IMR-90 (cell line): Measurements from ENCODE around the gene JAKMIP1.

ENCODE experiments used
- FOS ChIP-seq: fragments of 150-350 bp; IDR thresholded peaks from 2 replicates; pipeline ENCODE4 v1.6.1; 2016; ENCODE audit warnings: low read depth, low read length
- POLR2A ChIP-seq: IDR thresholded peaks from 2 replicates; pipeline ENCODE4 v1.6.1; 2012; ENCODE audit warnings: mild to moderate bottlenecking, low read depth, low read length
- TF ChIP-seq, protein P1 (sequence below): conservative IDR thresholded peaks from 2 replicates; pipeline ENCODE4 v1.5.1; 2012; ENCODE audit warnings: mild to moderate bottlenecking, low read depth, low read length, improper control_type of control experiment

- TF ChIP-seq, protein P1, sequence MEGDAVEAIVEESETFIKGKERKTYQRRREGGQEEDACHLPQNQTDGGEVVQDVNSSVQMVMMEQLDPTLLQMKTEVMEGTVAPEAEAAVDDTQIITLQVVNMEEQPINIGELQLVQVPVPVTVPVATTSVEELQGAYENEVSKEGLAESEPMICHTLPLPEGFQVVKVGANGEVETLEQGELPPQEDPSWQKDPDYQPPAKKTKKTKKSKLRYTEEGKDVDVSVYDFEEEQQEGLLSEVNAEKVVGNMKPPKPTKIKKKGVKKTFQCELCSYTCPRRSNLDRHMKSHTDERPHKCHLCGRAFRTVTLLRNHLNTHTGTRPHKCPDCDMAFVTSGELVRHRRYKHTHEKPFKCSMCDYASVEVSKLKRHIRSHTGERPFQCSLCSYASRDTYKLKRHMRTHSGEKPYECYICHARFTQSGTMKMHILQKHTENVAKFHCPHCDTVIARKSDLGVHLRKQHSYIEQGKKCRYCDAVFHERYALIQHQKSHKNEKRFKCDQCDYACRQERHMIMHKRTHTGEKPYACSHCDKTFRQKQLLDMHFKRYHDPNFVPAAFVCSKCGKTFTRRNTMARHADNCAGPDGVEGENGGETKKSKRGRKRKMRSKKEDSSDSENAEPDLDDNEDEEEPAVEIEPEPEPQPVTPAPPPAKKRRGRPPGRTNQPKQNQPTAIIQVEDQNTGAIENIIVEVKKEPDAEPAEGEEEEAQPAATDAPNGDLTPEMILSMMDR, result no peak
- no peak for TF ChIP-seq FOS
- no peak for TF ChIP-seq POLR2A
Measured at GRCh38 chr4:6229095-6229494, 28.7 kb upstream of the JAKMIP1 start.
